DND-41 (cell line): ENCODE measurements around the gene IDH3A.

ENCODE experiments used
- EZH2 ChIP-seq: IDR thresholded peaks from 3 replicates; pipeline ENCODE4 v1.6.1; 2012; ENCODE audit warnings: borderline replicate concordance, low read depth, mild to moderate bottlenecking, moderate library complexity, low read length, inconsistent platforms; ENCODE audit not compliant: severe bottlenecking
- TF ChIP-seq, protein P1 (sequence below): IDR thresholded peaks from 2 replicates; pipeline ENCODE4 v1.5.1; 2012; ENCODE audit warnings: borderline replicate concordance, low read length, moderate library complexity, mild to moderate bottlenecking; ENCODE audit not compliant: poor library complexity, severe bottlenecking; ENCODE audit errors: extremely low read depth

GRCh38 chr15:78120523-78120922 is 28.6 kb upstream of the IDH3A start:
- TF ChIP-seq, protein P1, sequence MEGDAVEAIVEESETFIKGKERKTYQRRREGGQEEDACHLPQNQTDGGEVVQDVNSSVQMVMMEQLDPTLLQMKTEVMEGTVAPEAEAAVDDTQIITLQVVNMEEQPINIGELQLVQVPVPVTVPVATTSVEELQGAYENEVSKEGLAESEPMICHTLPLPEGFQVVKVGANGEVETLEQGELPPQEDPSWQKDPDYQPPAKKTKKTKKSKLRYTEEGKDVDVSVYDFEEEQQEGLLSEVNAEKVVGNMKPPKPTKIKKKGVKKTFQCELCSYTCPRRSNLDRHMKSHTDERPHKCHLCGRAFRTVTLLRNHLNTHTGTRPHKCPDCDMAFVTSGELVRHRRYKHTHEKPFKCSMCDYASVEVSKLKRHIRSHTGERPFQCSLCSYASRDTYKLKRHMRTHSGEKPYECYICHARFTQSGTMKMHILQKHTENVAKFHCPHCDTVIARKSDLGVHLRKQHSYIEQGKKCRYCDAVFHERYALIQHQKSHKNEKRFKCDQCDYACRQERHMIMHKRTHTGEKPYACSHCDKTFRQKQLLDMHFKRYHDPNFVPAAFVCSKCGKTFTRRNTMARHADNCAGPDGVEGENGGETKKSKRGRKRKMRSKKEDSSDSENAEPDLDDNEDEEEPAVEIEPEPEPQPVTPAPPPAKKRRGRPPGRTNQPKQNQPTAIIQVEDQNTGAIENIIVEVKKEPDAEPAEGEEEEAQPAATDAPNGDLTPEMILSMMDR = no peak
- no peak for TF ChIP-seq EZH2
